GM23248 (cell line): ENCODE data around the gene ATP1A2. TPM values are rescaled to one million over a fixed set of nuclear protein-coding genes. Genes with fewer than 3 reads are reported as not detected.

Experiments
- DNase-seq: peaks from one replicate; pipeline ENCODE4 v3.0.0-alpha.2; 2015
- H2AFZ ChIP-seq: fragments of 200-600 bp; sonication (generic); 2 replicates; pipeline ENCODE4 v1.6.1; 2016; ENCODE audit warnings: antibody characterized with exemption
- H3F3A ChIP-seq: fragments of 200-600 bp; sonication (generic); 2 replicates; pipeline ENCODE4 v1.6.1; 2016; ENCODE audit warnings: mild to moderate bottlenecking, antibody characterized with exemption, mixed run types; ENCODE audit not compliant: insufficient read depth
- H3K27ac ChIP-seq: fragments of 200-600 bp; sonication (generic); 2 replicates; pipeline ENCODE4 v1.5.1; 2016; ENCODE audit warnings: mild to moderate bottlenecking
- H3K27me3 ChIP-seq: fragments of 200-600 bp; sonication (generic); replicated peaks from 2 replicates; pipeline ENCODE4 v1.6.1; 2016; ENCODE audit warnings: mild to moderate bottlenecking; ENCODE audit not compliant: insufficient read depth
- H3K36me3 ChIP-seq: fragments of 200-600 bp; sonication (generic); 2 replicates; pipeline ENCODE4 v1.6.1; 2016; ENCODE audit warnings: low read depth, mild to moderate bottlenecking
- H3K4me1 ChIP-seq: fragments of 200-600 bp; sonication (generic); 2 replicates; pipeline ENCODE4 v1.6.1; 2016; ENCODE audit warnings: mild to moderate bottlenecking; ENCODE audit not compliant: insufficient read depth
- H3K4me2 ChIP-seq: fragments of 200-600 bp; sonication (generic); one replicate; pipeline ENCODE4 v1.6.1; 2016; ENCODE audit warnings: mild to moderate bottlenecking; ENCODE audit not compliant: unreplicated experiment
- H3K4me3 ChIP-seq: fragments of 200-600 bp; sonication (generic); 2 replicates; pipeline ENCODE4 v1.5.1; 2016; ENCODE audit warnings: mild to moderate bottlenecking
- H3K79me2 ChIP-seq: fragments of 200-600 bp; sonication (generic); 2 replicates; pipeline ENCODE4 v1.6.1; 2016; ENCODE audit warnings: mild to moderate bottlenecking; ENCODE audit not compliant: insufficient read depth
- H3K9ac ChIP-seq: fragments of 200-600 bp; sonication (generic); 2 replicates; pipeline ENCODE4 v1.6.1; 2016; ENCODE audit warnings: mild to moderate bottlenecking
- H3K9me2 ChIP-seq: fragments of 200-600 bp; sonication (generic); 2 replicates; pipeline ENCODE4 v1.6.1; 2016; ENCODE audit warnings: mixed run types, mild to moderate bottlenecking, moderate library complexity; ENCODE audit not compliant: insufficient read depth
- H3K9me3 ChIP-seq: fragments of 200-600 bp; sonication (generic); one replicate; pipeline ENCODE4 v1.6.1; 2017; ENCODE audit warnings: low read depth
- H4K20me1 ChIP-seq: fragments of 200-600 bp; sonication (generic); 2 replicates; pipeline ENCODE4 v1.6.0; 2016; ENCODE audit not compliant: insufficient read depth
- EZH2 ChIP-seq: fragments of 200-600 bp; sonication (generic); IDR thresholded peaks from 2 replicates; pipeline ENCODE4 v1.6.1; 2018; ENCODE audit warnings: antibody characterized with exemption, mild to moderate bottlenecking; ENCODE audit not compliant: insufficient read depth, poor library complexity, severe bottlenecking
- EZH2phosphoT487 ChIP-seq: fragments of 200-600 bp; sonication (generic); IDR thresholded peaks from 2 replicates; pipeline ENCODE4 v1.6.1; 2018; ENCODE audit warnings: antibody characterized with exemption, moderate library complexity, mild to moderate bottlenecking, low read depth; ENCODE audit not compliant: insufficient read depth
- WGBS, 2 experiments: methylation state at CpG; one replicate each; pipeline ENCODE4 v1.1.6; 2015 to 2017; ENCODE audit warnings: low lambda C conversion rate in 2 of 2, low coverage in 1 of 2; ENCODE audit errors: missing lambda C conversion rate in 2 of 2; 5-methylcytosine and 5-hydroxymethylcytosine counted together
- in situ Hi-C: fragments of 300-500 bp; cut with MboI; formaldehyde crosslinking; loops from 2 replicates; pipeline ENCODE4 v1.15.0; 2020
- polyA plus RNA-seq: library from polyadenylated mRNA; unstranded; fragments of >200 nt; fragmentation: Nextera tagmentation; extraction: Ambion mirVana; gene quantifications from 2 replicates; pipeline ENCODE4 v1.2.1, GENCODE V29; 2016
- total RNA-seq: library from RNA; depleted of rRNA; stranded (reverse); fragments of >200 nt; shearing (Covaris generic); gene quantifications from 2 replicates; pipeline ENCODE4 v1.2.3, GENCODE V29; 2014

ATP1A2 gene
- total and polyA plus RNA-seq, 2 experiments from 2014 or later = 0.11 to 0.14 TPM

GRCh38 chr1:160092366-160093068 is 23.0 kb upstream of the ATP1A2 start:
- 86 to 89% methylated on average over 30 to 32 of the region's 32 CpGs for WGBS, 2 experiments
- Histone ChIP-seq H3K4me2 (no peak overlapping the region), H3K27ac (no peak overlapping the region), H3K36me3 (no peaks in the 10 kb centered on the region), H3F3A (0 out of 2 replicates have a peak, but pooled peaks cover 2% of the 10 kb centered on the region), H4K20me1 (no peaks in the 10 kb centered on the region), H3K9me3 (no peaks in the 10 kb centered on the region), H2AFZ (no peak overlapping the region), H3K9me2 (no peaks in the 10 kb centered on the region), H3K9ac (no peak overlapping the region), H3K27me3 (no peaks in the 10 kb centered on the region), H3K4me3 (no peak overlapping the region), H3K79me2 (no peaks in the 10 kb centered on the region), H3K4me1 (peaks cover 11% of the 10 kb centered on the region; the same call in 1 of the 2 replicates)
- in situ Hi-C loops = no loop called here
- DNase-seq = no peak
- TF ChIP-seq EZH2phosphoT487 (no peak), EZH2 (no peak)

- Histone ChIP-seq H3F3A (0 out of 2 replicates have a peak, but pooled peaks cover 5% of the 10 kb centered on the region), H3K27me3 (no peaks in the 10 kb centered on the region), H3K36me3 (no peaks in the 10 kb centered on the region), H3K27ac (no peak overlapping the region), H3K9ac (no peak overlapping the region), H3K4me1 (peaks cover 16% of the 10 kb centered on the region; the same call in 1 of the 2 replicates), H3K9me2 (no peaks in the 10 kb centered on the region), H3K79me2 (no peaks in the 10 kb centered on the region), H2AFZ (no peak overlapping the region), H4K20me1 (no peaks in the 10 kb centered on the region), H3K4me3 (no peak overlapping the region), H3K9me3 (no peaks in the 10 kb centered on the region), H3K4me2 (no peak overlapping the region)
- no peak for DNase-seq
- TF ChIP-seq EZH2 = no peak
- no peak for TF ChIP-seq EZH2phosphoT487
- 82 to 88% methylated on average over 9 of the region's 9 CpGs for WGBS, 2 experiments
- in situ Hi-C loops = no loop called here
These were observed 22.5 kb upstream of the ATP1A2 start for GRCh38 chr1:160093069-160093395.

- DNase-seq = no peak
- Histone ChIP-seq H3F3A (0 out of 2 replicates have a peak, but pooled peaks cover 5% of the 10 kb centered on the region), H3K79me2 (no peaks in the 10 kb centered on the region), H3K27ac (no peak overlapping the region), H4K20me1 (no peaks in the 10 kb centered on the region), H3K4me2 (no peak overlapping the region), H2AFZ (no peak overlapping the region), H3K36me3 (no peaks in the 10 kb centered on the region), H3K9me2 (no peaks in the 10 kb centered on the region), H3K9ac (no peak overlapping the region), H3K4me1 (peaks cover 17% of the 10 kb centered on the region; the same call in 1 of the 2 replicates), H3K27me3 (no peaks in the 10 kb centered on the region), H3K9me3 (no peaks in the 10 kb centered on the region), H3K4me3 (no peak overlapping the region)
- in situ Hi-C loops = no loop called here
- 89 to 90% methylated on average over 21 of the region's 21 CpGs for WGBS, 2 experiments
- TF ChIP-seq EZH2 = no peak
- no peak for TF ChIP-seq EZH2phosphoT487
These were observed 21.8 kb upstream of the ATP1A2 start for GRCh38 chr1:160093624-160094290.

GRCh38 chr1:160094291-160094625 is 21.3 kb upstream of the ATP1A2 start:
- in situ Hi-C loops = no loop called here
- no peak for TF ChIP-seq EZH2phosphoT487

More at GRCh38 chr1:160094291-160094625, 21.3 kb upstream of the ATP1A2 start:
- no peaks in the 10 kb centered on the region for H3K27me3 ChIP-seq
- 91 to 97% methylated on average over 4 of the region's 4 CpGs for WGBS, 2 experiments
- H2AFZ ChIP-seq = no peak overlapping the region
- H3K9me3 ChIP-seq = no peaks in the 10 kb centered on the region
- peaks cover 7% of the 10 kb centered on the region; the same call in 1 of the 2 replicates for H3F3A ChIP-seq
- H3K36me3 ChIP-seq = no peaks in the 10 kb centered on the region
- no peaks in the 10 kb centered on the region for H4K20me1 ChIP-seq
- no peak overlapping the region for H3K4me3 ChIP-seq
- no peak for DNase-seq
- H3K9ac ChIP-seq = no peak overlapping the region
- H3K4me1 ChIP-seq = peaks cover 19% of the 10 kb centered on the region; the same call in 1 of the 2 replicates
- H3K4me2 ChIP-seq = no peak overlapping the region
- no peaks in the 10 kb centered on the region for H3K9me2 ChIP-seq
- H3K27ac ChIP-seq = no peak overlapping the region
- no peaks in the 10 kb centered on the region for H3K79me2 ChIP-seq
